Keratinocyte (primary cell): ENCODE results near the gene PARD3B. TPM values are rescaled to one million over a fixed set of nuclear protein-coding genes. Genes with fewer than 3 reads are reported as not detected.

Experiments used
- DNase-seq: peaks from one replicate; pipeline ENCODE4 v3.0.0-alpha.2; 2011; ENCODE audit warnings: low read depth, missing footprints, low spot score
- FAIRE-seq: peaks from 2 replicates; lab custom pipeline; 2011; peaks lifted over from hg19 to GRCh38; lab: Jason Lieb, UNC
- H2AFZ ChIP-seq: 2 replicates; pipeline ENCODE4 v1.6.0; 2012; ENCODE audit warnings: low read length, control low read depth, inconsistent platforms; ENCODE audit not compliant: control insufficient read depth
- H3K27ac ChIP-seq: 2 replicates; pipeline ENCODE4 v1.5.1; 2011; ENCODE audit warnings: low read length; ENCODE audit not compliant: control insufficient read depth, insufficient read depth
- H3K27me3 ChIP-seq: 3 replicates; pipeline ENCODE4 v1.6.0; 2011; ENCODE audit warnings: low read length; ENCODE audit not compliant: control insufficient read depth, insufficient read depth; ENCODE audit errors: extremely low read depth
- H3K36me3 ChIP-seq, 2 experiments: 2 replicates in 1 of 2; 3 replicates in 1 of 2; pipeline ENCODE4 v1.5.1; 2011; ENCODE audit warnings: low read length in 2 of 2, mild to moderate bottlenecking in 1 of 2; ENCODE audit not compliant: control insufficient read depth in 2 of 2, insufficient read depth in 2 of 2; ENCODE audit errors: extremely low read depth in 1 of 2
- H3K4me1 ChIP-seq: 3 replicates; pipeline ENCODE4 v1.5.1; 2011; ENCODE audit warnings: low read length; ENCODE audit not compliant: control insufficient read depth, insufficient read depth; ENCODE audit errors: extremely low read depth
- H3K4me2 ChIP-seq: 3 replicates; pipeline ENCODE4 v1.6.0; 2011; ENCODE audit warnings: low read depth, low read length; ENCODE audit not compliant: control insufficient read depth, insufficient read depth; ENCODE audit errors: extremely low read depth
- H3K4me3 ChIP-seq, 3 experiments: fragments of 200-600 bp in 1 of 3; sonication (generic) in 1 of 3; 2 replicates in 2 of 3; 3 replicates in 1 of 3; pipeline ENCODE4 v1.5.1; 2011 to 2016; ENCODE audit warnings: low read length in 3 of 3, mild to moderate bottlenecking in 3 of 3, control low read depth in 2 of 3, inconsistent platforms in 1 of 3, low read depth in 1 of 3, mixed read lengths in 1 of 3, mixed run types in 1 of 3, moderate library complexity in 1 of 3; ENCODE audit not compliant: control insufficient read depth in 2 of 3, insufficient read depth in 2 of 3; ENCODE audit errors: extremely low read depth in 1 of 3
- H3K79me2 ChIP-seq: 2 replicates; pipeline ENCODE4 v1.6.0; 2012; ENCODE audit warnings: low read length; ENCODE audit not compliant: control insufficient read depth, insufficient read depth
- H3K9ac ChIP-seq: 3 replicates; pipeline ENCODE4 v1.6.0; 2011; ENCODE audit warnings: low read length; ENCODE audit not compliant: control insufficient read depth, insufficient read depth; ENCODE audit errors: extremely low read depth
- H3K9me1 ChIP-seq: 3 replicates; pipeline ENCODE4 v1.6.0; 2011; ENCODE audit warnings: low read length; ENCODE audit not compliant: control insufficient read depth, insufficient read depth; ENCODE audit errors: extremely low read depth
- H3K9me3 ChIP-seq: 2 replicates; pipeline ENCODE4 v1.5.1; 2012; ENCODE audit warnings: low read depth, low read length; ENCODE audit not compliant: control insufficient read depth
- H4K20me1 ChIP-seq: 3 replicates; pipeline ENCODE4 v1.6.0; 2011; ENCODE audit warnings: low read length; ENCODE audit not compliant: control insufficient read depth, insufficient read depth; ENCODE audit errors: extremely low read depth
- EZH2 ChIP-seq: IDR thresholded peaks from one replicate; pipeline ENCODE4 v1.6.1; 2012; ENCODE audit warnings: inconsistent platforms, mild to moderate bottlenecking, low read length, moderate library complexity
- dilution Hi-C: fragments of 300-500 bp; cut with MboI; formaldehyde crosslinking; loops from one replicate; pipeline ENCODE4 v1.7.0; 2020; ENCODE audit warnings: low sequenced_read_pairs; ENCODE audit not compliant: extremely low pct_ligation_motif_present
- polyA plus RNA-seq, 5 experiments: library from polyadenylated mRNA; depleted of rRNA in 3 of 5; stranded (reverse) in 3 of 5; stranded (forward) in 1 of 5; unstranded in 1 of 5; fragments of >200 nt; gene quantifications; 1 replicate in 1 of 5; 2 replicates in 3 of 5; 3 replicates in 1 of 5; pipeline versions ENCODE4 v1.2.1 to v1.2.3, GENCODE V29; 2011 to 2012; ENCODE audit warnings: missing spikeins in 2 of 5, low read depth in 1 of 5, low replicate concordance in 1 of 5
- TF ChIP-seq, protein P1 (sequence below), 3 experiments: IDR thresholded peaks in 1 of 3; conservative IDR thresholded peaks in 1 of 3; optimal IDR thresholded peaks in 1 of 3; 2 replicates in 2 of 3; 3 replicates in 1 of 3; pipeline versions ENCODE3 to v1.5.1; 2011; ENCODE audit warnings: low read length in 3 of 3, mild to moderate bottlenecking in 3 of 3, moderate library complexity in 2 of 3, control low read depth in 1 of 3, inconsistent platforms in 1 of 3; ENCODE audit not compliant: insufficient read depth in 2 of 3; ENCODE audit errors: extremely low read depth in 1 of 3

PARD3B gene
- polyA plus RNA-seq, 1 donor (not counting 4 experiments of a cell fraction or from before 2014, with no cell fraction given), result 1.2 TPM

DNA sequence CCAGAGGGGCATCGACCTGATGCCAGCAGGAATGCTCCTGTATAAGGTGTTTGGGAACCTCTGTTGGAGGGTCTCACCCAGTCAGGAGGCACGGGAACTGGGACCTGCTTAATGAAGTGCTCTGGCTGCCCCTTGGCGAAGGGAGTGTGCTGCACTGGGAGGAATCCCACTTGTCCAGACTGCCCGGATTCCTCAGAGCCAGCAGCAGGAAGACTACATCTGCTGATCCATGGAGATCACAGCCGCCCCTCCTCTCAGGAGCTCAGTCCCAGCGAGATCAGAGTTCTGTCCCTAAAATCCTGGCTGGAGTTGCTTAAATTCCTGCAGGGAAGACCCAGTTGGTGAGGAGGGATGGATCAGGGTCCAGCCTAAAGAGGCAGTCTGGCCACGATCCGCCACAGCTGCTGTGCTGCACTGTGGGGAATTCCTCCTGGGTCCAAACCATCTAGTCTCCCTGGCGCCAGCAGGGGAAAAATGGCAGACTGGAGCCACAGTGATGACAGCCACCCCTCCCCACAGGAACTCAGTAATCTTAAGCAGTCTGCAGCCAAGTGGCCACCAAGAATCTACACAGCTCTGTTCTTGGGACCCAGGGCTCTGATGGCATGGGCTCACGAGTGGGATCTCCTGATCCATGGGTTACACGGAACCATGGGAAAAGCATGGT, 1060.5 kb downstream of the PARD3B start:
- dilution Hi-C loops, result no loop called here
- H4K20me1 ChIP-seq, result no peaks in the 10 kb centered on the region
- H3K9ac ChIP-seq, result no peak overlapping the region
- H3K4me2 ChIP-seq, result no peak overlapping the region
- FAIRE-seq (no peak), DNase-seq (no peak)
- no peaks in the 10 kb centered on the region for H3K9me3 ChIP-seq
- no peak overlapping the region for H2AFZ ChIP-seq
- H3K4me3 ChIP-seq, result no peak overlapping the region
- TF ChIP-seq, protein P1, sequence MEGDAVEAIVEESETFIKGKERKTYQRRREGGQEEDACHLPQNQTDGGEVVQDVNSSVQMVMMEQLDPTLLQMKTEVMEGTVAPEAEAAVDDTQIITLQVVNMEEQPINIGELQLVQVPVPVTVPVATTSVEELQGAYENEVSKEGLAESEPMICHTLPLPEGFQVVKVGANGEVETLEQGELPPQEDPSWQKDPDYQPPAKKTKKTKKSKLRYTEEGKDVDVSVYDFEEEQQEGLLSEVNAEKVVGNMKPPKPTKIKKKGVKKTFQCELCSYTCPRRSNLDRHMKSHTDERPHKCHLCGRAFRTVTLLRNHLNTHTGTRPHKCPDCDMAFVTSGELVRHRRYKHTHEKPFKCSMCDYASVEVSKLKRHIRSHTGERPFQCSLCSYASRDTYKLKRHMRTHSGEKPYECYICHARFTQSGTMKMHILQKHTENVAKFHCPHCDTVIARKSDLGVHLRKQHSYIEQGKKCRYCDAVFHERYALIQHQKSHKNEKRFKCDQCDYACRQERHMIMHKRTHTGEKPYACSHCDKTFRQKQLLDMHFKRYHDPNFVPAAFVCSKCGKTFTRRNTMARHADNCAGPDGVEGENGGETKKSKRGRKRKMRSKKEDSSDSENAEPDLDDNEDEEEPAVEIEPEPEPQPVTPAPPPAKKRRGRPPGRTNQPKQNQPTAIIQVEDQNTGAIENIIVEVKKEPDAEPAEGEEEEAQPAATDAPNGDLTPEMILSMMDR (optimal IDR thresholded peaks at IDR 0.05 in 1 of 3, IDR thresholded peaks at IDR 0.05 in 1 of 3, conservative IDR thresholded peaks at IDR 0.05 in 1 of 3; ENCODE audit: extremely low read depth in 1 of 3, insufficient read depth in 2 of 3, low read length in 3 of 3), result no peak
- H3K9me1 ChIP-seq, result no peaks in the 10 kb centered on the region
- H3K79me2 ChIP-seq, result no peaks in the 10 kb centered on the region
- H3K27me3 ChIP-seq, result no peaks in the 10 kb centered on the region
- H3K4me1 ChIP-seq, result no peaks in the 10 kb centered on the region
- H3K36me3 ChIP-seq, result no peaks in the 10 kb centered on the region
- H3K27ac ChIP-seq, result no peak overlapping the region

DNA sequence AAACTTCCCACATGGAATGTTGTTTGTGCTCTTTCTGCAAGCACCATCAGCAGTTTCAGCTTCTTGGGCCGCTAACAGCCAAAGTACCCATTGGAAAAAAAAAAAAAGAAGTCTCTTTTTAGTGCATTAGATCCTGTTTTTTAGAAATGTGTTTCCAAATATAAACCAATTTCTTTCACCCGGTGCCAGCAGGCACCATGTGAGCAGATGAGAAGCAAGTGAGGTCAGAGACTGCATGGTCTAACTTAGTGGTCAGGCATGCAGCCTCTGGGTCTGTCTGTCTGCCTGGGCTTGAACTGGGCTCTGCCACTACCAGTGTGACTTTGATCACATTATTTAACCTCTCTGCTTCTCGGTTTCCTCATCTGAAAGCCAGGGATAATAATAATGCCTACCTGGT, 1061.9 kb downstream of the PARD3B start:
- Histone ChIP-seq H2AFZ (no peak overlapping the region), H3K79me2 (no peaks in the 10 kb centered on the region), H3K27ac (no peak overlapping the region), H3K27me3 (no peaks in the 10 kb centered on the region), H3K9me3 (no peaks in the 10 kb centered on the region), H3K9me1 (no peaks in the 10 kb centered on the region), H3K9ac (no peak overlapping the region), H3K4me1 (no peaks in the 10 kb centered on the region), H3K36me3 (no peaks in the 10 kb centered on the region), H3K4me2 (no peak overlapping the region), H4K20me1 (no peaks in the 10 kb centered on the region), H3K4me3 (no peak overlapping the region)
- FAIRE-seq, result no peak
- TF ChIP-seq, protein P1 (optimal IDR thresholded peaks at IDR 0.05 in 1 of 3, IDR thresholded peaks at IDR 0.05 in 1 of 3, conservative IDR thresholded peaks at IDR 0.05 in 1 of 3; ENCODE audit: extremely low read depth in 1 of 3, insufficient read depth in 2 of 3, low read length in 3 of 3), result no peak
- TF ChIP-seq EZH2, result no peak
- dilution Hi-C loops, result no loop called here
- DNase-seq, result no peak
